Tibial artery (tissue), 4 donors: ENCODE measurements around the gene LDLRAD3.

ENCODE experiments used
- DNase-seq, 2 donors: peaks; one replicate each; pipeline ENCODE4 v3.0.0-alpha.2; 2019
- H3K27ac ChIP-seq, 2 donors: fragments of 200-600 bp; sonication (generic) in 1 of 2; 1 replicate in 1 of 2; 2 replicates in 1 of 2; pipeline ENCODE4 v1.5.1; 2018 to 2019; ENCODE audit warnings: mild to moderate bottlenecking in 1 of 2
- H3K27me3 ChIP-seq, 2 donors: fragments of 200-600 bp; sonication (generic) in 1 of 2; one replicate each; pipeline versions ENCODE4 v1.5.1 to v1.6.0; 2016 to 2019
- H3K36me3 ChIP-seq, 3 donors: fragments of 200-600 bp; sonication (generic) in 2 of 3; one replicate each; pipeline ENCODE4 v1.5.1; 2016 to 2019; ENCODE audit warnings: mild to moderate bottlenecking in 2 of 3
- H3K4me1 ChIP-seq, 4 donors: fragments of 200-600 bp; sonication (generic) in 2 of 4; 1 replicate in 3 of 4; 2 replicates in 1 of 4; pipeline ENCODE4 v1.5.1; 2016 to 2019
- H3K4me3 ChIP-seq, 2 donors: fragments of 200-600 bp; sonication (generic) in 1 of 2; 1 replicate in 1 of 2; 2 replicates in 1 of 2; pipeline ENCODE4 v1.5.1; 2018 to 2019; ENCODE audit warnings: mild to moderate bottlenecking in 2 of 2
- H3K9me3 ChIP-seq, 3 donors: fragments of 200-600 bp; sonication (generic) in 1 of 3; one replicate each; pipeline ENCODE4 v1.5.1; 2016 to 2019
- intact Hi-C: fragments of 100-400 bp; cut with DNase I; formaldehyde crosslinking; loops from one replicate; pipeline ENCODE4 v1.15.0; 2023; ENCODE audit warnings: low total_unique reads
- TF ChIP-seq, protein P1 (sequence below), 2 experiments: fragments of 200-600 bp in 1 of 2; fragments of 450-650 bp in 1 of 2; IDR thresholded peaks; one replicate each; pipeline ENCODE4 v1.5.1; 2017 to 2019; ENCODE audit warnings: antibody characterized with exemption in 2 of 2, mild to moderate bottlenecking in 1 of 2, moderate library complexity in 1 of 2

LDLRAD3 gene

DNA sequence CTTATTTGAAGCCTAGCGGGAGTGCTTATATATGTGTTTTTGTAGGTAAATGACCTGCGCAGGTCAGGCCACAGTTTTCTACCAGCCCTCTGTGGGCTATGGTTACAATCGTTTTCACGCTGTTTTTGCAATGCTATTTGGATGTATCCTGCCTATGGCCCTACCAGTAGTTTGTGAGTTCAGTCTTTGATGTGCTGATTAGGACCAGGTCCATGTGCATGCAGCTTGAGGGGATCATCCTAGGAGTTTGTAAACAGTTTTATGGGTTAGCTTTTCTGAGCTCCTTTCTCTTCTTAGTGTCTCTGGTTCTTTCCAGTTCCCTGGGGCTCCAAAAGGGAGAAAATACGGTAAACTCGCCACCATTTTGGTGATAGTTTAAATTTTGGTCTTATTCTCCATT lies 142.5 kb downstream of the LDLRAD3 start:
- intact Hi-C loops: no loop called here
- H3K27ac ChIP-seq: no peak overlapping the region
- H3K4me3 ChIP-seq: no peak overlapping the region
- no peak for DNase-seq
- H3K36me3 ChIP-seq: peaks cover 0 to 23% (median 15%) of the 10 kb centered on the region in 3 donors
- TF ChIP-seq, protein P1, sequence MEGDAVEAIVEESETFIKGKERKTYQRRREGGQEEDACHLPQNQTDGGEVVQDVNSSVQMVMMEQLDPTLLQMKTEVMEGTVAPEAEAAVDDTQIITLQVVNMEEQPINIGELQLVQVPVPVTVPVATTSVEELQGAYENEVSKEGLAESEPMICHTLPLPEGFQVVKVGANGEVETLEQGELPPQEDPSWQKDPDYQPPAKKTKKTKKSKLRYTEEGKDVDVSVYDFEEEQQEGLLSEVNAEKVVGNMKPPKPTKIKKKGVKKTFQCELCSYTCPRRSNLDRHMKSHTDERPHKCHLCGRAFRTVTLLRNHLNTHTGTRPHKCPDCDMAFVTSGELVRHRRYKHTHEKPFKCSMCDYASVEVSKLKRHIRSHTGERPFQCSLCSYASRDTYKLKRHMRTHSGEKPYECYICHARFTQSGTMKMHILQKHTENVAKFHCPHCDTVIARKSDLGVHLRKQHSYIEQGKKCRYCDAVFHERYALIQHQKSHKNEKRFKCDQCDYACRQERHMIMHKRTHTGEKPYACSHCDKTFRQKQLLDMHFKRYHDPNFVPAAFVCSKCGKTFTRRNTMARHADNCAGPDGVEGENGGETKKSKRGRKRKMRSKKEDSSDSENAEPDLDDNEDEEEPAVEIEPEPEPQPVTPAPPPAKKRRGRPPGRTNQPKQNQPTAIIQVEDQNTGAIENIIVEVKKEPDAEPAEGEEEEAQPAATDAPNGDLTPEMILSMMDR (IDR thresholded peaks at IDR 0.05): no peak
- no peaks in the 10 kb centered on the region for H3K27me3 ChIP-seq
- H3K4me1 ChIP-seq: peaks cover 0 to 6% (median 3%) of the 10 kb centered on the region in 4 donors
- H3K9me3 ChIP-seq: no peaks in the 10 kb centered on the region

DNA sequence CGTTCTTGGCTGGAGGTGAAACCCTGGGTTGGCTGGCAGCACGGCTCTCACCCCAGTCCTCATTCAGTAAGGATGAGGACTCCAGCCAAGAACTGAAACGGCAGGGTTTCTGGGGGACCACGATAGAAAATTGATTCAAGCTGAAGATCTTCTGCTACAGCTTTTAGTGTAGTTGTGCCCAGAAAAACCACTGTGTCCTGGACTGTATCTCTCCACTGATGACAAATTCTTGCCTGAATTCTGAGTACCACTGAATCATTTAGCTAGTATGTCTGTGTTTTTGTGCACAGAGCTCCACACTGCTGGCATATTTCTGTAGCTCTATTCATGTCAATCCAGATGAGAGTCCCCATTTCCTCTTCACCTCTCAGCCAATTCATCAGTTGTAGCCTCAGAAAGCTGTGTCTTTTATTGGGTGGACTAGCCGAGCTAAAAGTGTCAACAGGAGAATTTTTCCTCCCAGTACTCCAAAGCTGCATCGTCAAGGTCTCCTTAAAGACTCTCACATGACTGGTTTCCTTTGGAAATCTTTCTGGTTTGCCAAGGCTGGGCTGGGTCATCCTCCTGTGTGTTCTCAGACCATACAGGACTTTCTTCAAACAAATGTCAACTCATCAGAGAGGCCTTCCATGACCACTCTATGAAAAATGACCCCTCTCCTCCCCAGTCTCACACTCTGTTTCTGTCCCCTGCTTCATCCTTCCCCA lies 144.6 kb downstream of the LDLRAD3 start:
- no peaks in the 10 kb centered on the region for H3K27me3 ChIP-seq
- H3K9me3 ChIP-seq: no peaks in the 10 kb centered on the region
- peaks cover 0 to 8% (median 4%) of the 10 kb centered on the region in 3 donors for H3K36me3 ChIP-seq
- intact Hi-C loops: no loop called here
- TF ChIP-seq, protein P1 (IDR thresholded peaks at IDR 0.05): no peak
- DNase-seq: no peak
- peak overlapping the region; percentile 12 to 34 for H3K27ac ChIP-seq
- no peak overlapping the region for H3K4me3 ChIP-seq
- H3K4me1 ChIP-seq: peaks cover 0 to 13% (median 6%) of the 10 kb centered on the region in 4 donors

DNA sequence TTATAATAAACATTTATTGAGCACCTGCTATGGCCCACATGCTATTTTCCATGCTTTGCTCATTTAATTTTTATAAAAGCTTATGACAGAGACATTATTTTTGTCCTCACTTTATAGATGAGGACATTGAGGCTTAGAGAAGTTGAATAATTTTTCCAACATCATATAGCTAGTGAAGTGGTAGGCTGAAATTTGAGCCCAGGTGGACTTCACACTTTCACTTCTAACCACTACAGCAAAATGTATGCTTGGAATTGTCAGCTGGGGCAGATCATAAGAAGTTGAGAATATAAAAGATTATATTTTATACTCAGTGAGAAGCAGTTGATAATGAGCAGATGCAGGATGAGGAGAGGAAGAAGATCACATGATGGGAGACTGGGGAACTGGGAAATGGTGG lies 146.1 kb downstream of the LDLRAD3 start:
- TF ChIP-seq, protein P1 (IDR thresholded peaks at IDR 0.05): no peak
- Histone ChIP-seq H3K4me1 (peaks cover 0 to 13% (median 6%) of the 10 kb centered on the region in 4 donors), H3K36me3 (peaks cover 0 to 4% (median 0%) of the 10 kb centered on the region in 3 donors), H3K27ac (no peak overlapping the region), H3K9me3 (no peaks in the 10 kb centered on the region), H3K4me3 (no peak overlapping the region), H3K27me3 (no peaks in the 10 kb centered on the region)
- no peak for DNase-seq
- intact Hi-C loops: no loop called here

DNA sequence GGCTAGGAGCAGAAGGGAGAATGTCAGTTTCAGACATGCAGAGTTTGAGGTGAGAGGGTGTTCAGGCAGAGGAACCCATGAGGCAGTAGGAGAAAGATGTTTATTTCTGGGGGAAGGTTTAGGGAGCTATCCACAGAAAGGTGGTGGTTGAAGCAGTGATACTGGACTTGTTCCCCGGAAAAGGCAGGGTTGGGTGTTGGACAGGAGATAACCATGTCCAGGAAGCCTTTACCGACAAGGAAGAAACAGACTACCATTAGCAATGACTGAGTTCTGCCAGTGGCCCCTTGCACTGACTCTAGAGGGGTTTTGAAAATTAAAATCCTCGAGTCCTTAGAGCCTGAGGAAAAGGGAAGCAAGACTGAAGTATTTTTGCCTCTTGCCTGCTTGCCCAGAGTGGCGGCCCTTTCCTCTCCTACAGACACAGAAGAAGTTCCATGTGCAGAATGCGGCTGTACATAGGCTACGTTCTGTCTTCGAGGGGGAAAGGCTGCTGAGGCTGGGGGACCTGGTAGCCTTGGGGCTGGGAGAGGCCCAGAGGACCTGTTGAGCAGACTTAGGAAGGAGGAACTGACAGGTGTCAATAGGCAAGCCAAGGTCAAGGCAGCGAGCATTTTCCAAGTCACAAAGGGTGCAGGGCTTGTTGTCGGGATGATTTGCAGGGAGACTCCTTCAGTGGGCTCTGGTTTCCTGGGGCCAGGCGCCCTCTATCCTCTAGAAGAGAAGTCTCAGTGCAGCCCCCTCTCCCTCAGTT lies 146.7 kb downstream of the LDLRAD3 start:
- H3K27ac ChIP-seq: no peak overlapping the region
- intact Hi-C loops: no loop called here
- H3K9me3 ChIP-seq: no peaks in the 10 kb centered on the region
- TF ChIP-seq, protein P1 (IDR thresholded peaks at IDR 0.05): no peak
- H3K4me1 ChIP-seq: peaks cover 0 to 13% (median 6%) of the 10 kb centered on the region in 4 donors
- no peaks in the 10 kb centered on the region for H3K27me3 ChIP-seq
- H3K36me3 ChIP-seq: peaks cover 0 to 2% (median 0%) of the 10 kb centered on the region in 3 donors
- DNase-seq: no peak
- H3K4me3 ChIP-seq: no peak overlapping the region

DNA sequence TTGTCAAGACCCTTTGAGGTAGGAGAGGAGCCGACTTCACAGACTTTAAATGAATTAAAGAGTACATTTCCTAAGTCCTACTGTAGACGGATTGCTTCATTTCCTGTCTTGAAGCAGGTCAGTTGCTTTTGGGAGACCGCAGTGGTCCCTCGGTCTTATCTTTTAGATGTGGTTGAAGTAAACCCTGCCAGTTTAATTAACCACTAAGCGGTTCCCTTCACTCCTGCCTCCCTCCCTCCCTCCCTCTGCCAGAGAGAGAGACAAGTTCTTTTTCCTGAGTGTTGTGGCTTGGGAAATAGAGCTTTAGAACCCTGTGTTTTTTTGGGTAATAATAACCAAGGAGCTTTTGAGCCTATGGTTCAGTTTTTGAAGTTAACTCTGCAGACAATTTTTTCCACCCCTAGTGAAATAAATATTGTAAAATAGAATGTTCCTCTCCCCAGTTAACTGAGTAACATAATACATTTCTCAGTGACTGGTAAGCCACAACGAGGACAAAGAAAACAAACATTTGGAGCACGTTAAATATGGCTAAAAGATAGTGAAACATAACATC lies 147.5 kb downstream of the LDLRAD3 start:
- no peak for DNase-seq
- intact Hi-C loops: no loop called here
- Histone ChIP-seq H3K27me3 (no peaks in the 10 kb centered on the region), H3K4me3 (no peak overlapping the region), H3K9me3 (no peaks in the 10 kb centered on the region), H3K4me1 (peaks cover 0 to 13% (median 6%) of the 10 kb centered on the region in 4 donors), H3K36me3 (no peaks in the 10 kb centered on the region), H3K27ac (peak overlapping the region in 1 of 2 donors; percentile 12)
- TF ChIP-seq, protein P1 (IDR thresholded peaks at IDR 0.05): no peak
